Body of pancreas (tissue), 4 donors: ENCODE measurements around the gene CREB5. TPM values are rescaled to one million over a fixed set of nuclear protein-coding genes. Genes with fewer than 3 reads are reported as not detected.

Experiments
- ATAC-seq: fragments of 150-250 bp; one replicate; pipeline ENCODE4 v1.9.1; 2016
- DNase-seq, 4 donors: peaks; one replicate each; pipeline ENCODE4 v3.0.0-alpha.2; 2019
- H3K27ac ChIP-seq, 4 donors: fragments of 200-600 bp; sonication (generic); 1 replicate in 3 of 4; 2 replicates in 1 of 4; pipeline versions ENCODE4 v1.5.1 to v1.6.1; 2016 to 2019; ENCODE audit warnings: mild to moderate bottlenecking in 1 of 4, mixed read lengths in 1 of 4, moderate library complexity in 1 of 4
- H3K27me3 ChIP-seq, 2 donors: fragments of 200-600 bp; sonication (generic); one replicate each; pipeline ENCODE4 v1.6.0; 2016; ENCODE audit warnings: mild to moderate bottlenecking in 1 of 2
- H3K36me3 ChIP-seq, 2 donors: fragments of 200-600 bp; sonication (generic); replicated peaks in 1 of 2; 2 replicates each; pipeline ENCODE4 v1.5.1; 2016; ENCODE audit warnings: low read depth in 2 of 2; ENCODE audit not compliant: insufficient read depth in 1 of 2
- H3K4me1 ChIP-seq: fragments of 200-600 bp; sonication (generic); one replicate; pipeline ENCODE4 v1.6.0; 2016
- H3K4me3 ChIP-seq, 2 donors: fragments of 200-600 bp; sonication (generic); 1 replicate in 1 of 2; 2 replicates in 1 of 2; pipeline ENCODE4 v1.5.1; 2016 to 2019
- H3K9me3 ChIP-seq, 3 donors: fragments of 200-600 bp; sonication (generic); 1 replicate in 2 of 3; 2 replicates in 1 of 3; pipeline ENCODE4 v1.5.1; 2016
- POLR2A ChIP-seq, 3 donors: fragments of 450-650 bp; IDR thresholded peaks; one replicate each; pipeline ENCODE4 v1.6.1; 2016; ENCODE audit warnings: antibody characterized with exemption in 3 of 3, mild to moderate bottlenecking in 2 of 3
- WGBS, 2 donors: methylation state at CpG; one replicate each; pipeline ENCODE4 v1.1.5; 2017; 5-methylcytosine and 5-hydroxymethylcytosine counted together
- intact Hi-C: fragments of 100-400 bp; cut with DNase I; formaldehyde crosslinking; loops from one replicate; pipeline ENCODE4 v1.15.1; 2023
- total RNA-seq, 2 donors: library from RNA; depleted of rRNA; stranded (reverse); fragments of >200 nt; gene quantifications; one replicate each; pipeline ENCODE4 v1.1.0, GENCODE V29; 2016
- TF ChIP-seq, protein P1 (sequence below), 7 experiments: fragments of 450-650 bp in 4 of 7; fragments of 200-600 bp in 3 of 7; sonication (generic) in 3 of 7; IDR thresholded peaks; one replicate each; pipeline ENCODE4 v1.5.1; 2016 to 2019; ENCODE audit warnings: antibody characterized with exemption in 7 of 7

CREB5 gene
- total RNA-seq, 2 donors from 2014 or later, result 10.4 to 25.7 TPM

DNA sequence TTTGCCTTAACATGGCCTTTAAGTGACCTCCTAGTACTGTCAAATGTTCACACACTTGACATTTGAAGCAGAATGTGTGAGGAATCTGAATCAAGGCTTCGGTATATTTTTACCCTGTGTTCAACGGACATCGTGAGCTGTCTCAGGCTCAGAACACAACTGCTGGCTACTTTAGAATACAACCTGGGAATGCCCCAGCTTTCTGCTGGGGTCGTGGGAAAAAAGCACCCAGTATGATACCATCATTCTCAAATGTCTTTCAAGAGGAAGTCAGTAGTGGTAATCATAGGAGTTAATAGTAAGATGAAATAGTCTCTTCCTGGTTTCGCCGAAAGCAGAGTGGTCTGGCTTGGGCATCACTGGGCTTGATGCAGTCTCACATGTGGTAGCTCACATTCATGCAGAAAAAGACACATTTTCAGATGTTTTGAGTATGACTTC, 67.2 kb downstream of the CREB5 start:
- intact Hi-C loops, result no loop called here
- WGBS, 2 donors, result 84 to 87% methylated on average over 6 of the region's 6 CpGs
- ATAC-seq, result no peak
- H3K9me3 ChIP-seq, result no peaks in the 10 kb centered on the region
- H3K27ac ChIP-seq, result no peak overlapping the region
- H3K4me1 ChIP-seq, result no peaks in the 10 kb centered on the region
- TF ChIP-seq, protein P1, sequence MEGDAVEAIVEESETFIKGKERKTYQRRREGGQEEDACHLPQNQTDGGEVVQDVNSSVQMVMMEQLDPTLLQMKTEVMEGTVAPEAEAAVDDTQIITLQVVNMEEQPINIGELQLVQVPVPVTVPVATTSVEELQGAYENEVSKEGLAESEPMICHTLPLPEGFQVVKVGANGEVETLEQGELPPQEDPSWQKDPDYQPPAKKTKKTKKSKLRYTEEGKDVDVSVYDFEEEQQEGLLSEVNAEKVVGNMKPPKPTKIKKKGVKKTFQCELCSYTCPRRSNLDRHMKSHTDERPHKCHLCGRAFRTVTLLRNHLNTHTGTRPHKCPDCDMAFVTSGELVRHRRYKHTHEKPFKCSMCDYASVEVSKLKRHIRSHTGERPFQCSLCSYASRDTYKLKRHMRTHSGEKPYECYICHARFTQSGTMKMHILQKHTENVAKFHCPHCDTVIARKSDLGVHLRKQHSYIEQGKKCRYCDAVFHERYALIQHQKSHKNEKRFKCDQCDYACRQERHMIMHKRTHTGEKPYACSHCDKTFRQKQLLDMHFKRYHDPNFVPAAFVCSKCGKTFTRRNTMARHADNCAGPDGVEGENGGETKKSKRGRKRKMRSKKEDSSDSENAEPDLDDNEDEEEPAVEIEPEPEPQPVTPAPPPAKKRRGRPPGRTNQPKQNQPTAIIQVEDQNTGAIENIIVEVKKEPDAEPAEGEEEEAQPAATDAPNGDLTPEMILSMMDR (IDR thresholded peaks at IDR 0.05), result no peak
- no peak for TF ChIP-seq POLR2A (IDR thresholded peaks at IDR 0.05)
- no peak for DNase-seq
- H3K27me3 ChIP-seq, result no peaks in the 10 kb centered on the region
- no peak overlapping the region for H3K4me3 ChIP-seq
- no peaks in the 10 kb centered on the region for H3K36me3 ChIP-seq

DNA sequence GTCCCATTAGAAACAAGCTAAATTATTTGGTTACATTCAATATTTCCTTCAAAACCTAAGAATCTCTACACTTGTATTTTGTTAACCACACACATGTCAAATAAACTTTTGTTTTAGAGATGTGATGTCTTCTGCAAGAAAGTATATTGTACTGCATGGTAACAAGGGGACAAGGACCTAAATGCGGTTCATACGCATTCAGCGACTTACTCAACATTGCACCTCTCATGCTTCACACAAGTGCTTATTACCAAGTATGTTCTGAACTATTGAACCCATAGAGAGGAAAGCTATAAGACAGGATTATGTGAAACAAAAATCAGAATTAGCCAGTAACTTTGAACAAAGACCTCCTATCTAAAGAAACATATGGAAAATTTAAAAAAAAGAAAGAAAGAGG, 68.3 kb downstream of the CREB5 start:
- 97 to 98% methylated on average over 3 of the region's 3 CpGs for WGBS, 2 donors
- no peaks in the 10 kb centered on the region for H3K27me3 ChIP-seq
- H3K27ac ChIP-seq, result no peak overlapping the region
- no peaks in the 10 kb centered on the region for H3K36me3 ChIP-seq
- TF ChIP-seq, protein P1 (IDR thresholded peaks at IDR 0.05), result no peak
- no peak for TF ChIP-seq POLR2A (IDR thresholded peaks at IDR 0.05)
- no peak for ATAC-seq
- DNase-seq, result no peak
- no peaks in the 10 kb centered on the region for H3K9me3 ChIP-seq
- intact Hi-C loops, result no loop called here
- H3K4me3 ChIP-seq, result no peak overlapping the region
- no peaks in the 10 kb centered on the region for H3K4me1 ChIP-seq

DNA sequence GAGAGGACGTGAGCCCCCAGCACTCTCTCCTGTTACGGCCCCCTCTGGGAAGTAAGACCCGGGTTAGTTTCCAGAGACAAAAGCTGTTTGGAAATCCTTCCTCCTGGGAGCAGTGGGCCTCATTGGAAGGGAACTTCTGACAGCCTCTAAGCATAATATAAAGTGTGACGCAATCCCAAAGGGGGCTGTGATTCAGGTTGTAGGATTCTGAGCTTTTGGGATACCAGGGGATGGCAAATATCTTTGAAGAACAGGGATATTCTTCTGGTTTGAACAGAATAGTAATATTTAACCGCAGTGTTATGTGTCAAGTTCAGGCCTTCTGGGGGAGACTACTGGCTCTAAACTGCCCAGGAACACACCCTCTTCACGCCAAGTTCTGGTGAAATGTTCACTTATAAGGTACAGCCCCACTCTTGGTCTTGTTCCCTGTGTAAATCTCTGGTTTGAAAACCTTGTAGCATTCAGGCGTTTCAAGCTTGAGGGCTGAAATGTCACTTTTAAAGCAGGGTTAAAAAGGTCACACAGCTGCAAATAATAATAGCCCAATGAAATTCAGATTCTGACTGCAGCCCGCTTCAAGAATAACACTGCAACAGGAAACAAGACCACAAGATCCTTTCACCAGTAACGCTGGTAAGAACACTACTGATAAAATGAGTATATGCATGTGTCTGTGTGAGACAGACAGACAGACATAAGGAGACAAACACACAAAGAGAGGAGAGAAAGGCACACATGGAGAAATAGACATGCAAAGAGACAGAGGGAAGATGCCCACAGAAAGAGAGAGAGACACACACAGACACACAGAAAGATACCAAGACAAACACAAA, 69.0 kb downstream of the CREB5 start:
- no peak for DNase-seq
- Histone ChIP-seq H3K9me3 (no peaks in the 10 kb centered on the region), H3K4me1 (no peaks in the 10 kb centered on the region), H3K36me3 (no peaks in the 10 kb centered on the region), H3K27me3 (no peaks in the 10 kb centered on the region), H3K27ac (no peak overlapping the region), H3K4me3 (no peak overlapping the region)
- intact Hi-C loops, result no loop called here
- TF ChIP-seq, protein P1 (IDR thresholded peaks at IDR 0.05), result no peak
- no peak for TF ChIP-seq POLR2A (IDR thresholded peaks at IDR 0.05)
- no peak for ATAC-seq
- 67 to 78% methylated on average over 9 of the region's 9 CpGs for WGBS, 2 donors

DNA sequence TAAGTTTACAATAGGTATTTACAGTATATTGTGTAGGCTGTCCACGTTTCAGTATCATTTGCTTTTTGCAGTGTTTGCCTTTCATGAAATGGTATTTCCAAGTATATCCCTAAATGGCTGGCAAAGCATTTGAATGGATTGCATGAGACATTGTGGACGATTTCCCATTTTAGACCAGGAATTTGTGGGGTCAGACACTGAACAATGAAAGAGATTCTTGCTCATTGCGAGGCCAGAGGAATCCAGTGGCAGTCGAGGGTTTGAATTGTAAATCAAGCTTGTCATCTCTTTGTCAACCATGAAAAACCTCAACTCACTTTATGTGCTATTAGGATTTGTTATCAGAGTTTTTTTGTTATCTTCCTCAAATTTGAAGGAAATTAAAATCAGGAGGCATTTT, 70.8 kb downstream of the CREB5 start:
- Histone ChIP-seq H3K4me3 (no peak overlapping the region), H3K27me3 (no peaks in the 10 kb centered on the region), H3K27ac (no peak overlapping the region), H3K9me3 (no peaks in the 10 kb centered on the region), H3K4me1 (peaks cover under 1% of the 10 kb centered on the region), H3K36me3 (no peaks in the 10 kb centered on the region)
- no peak for ATAC-seq
- 48% methylated on average over 4 of the region's 4 CpGs for WGBS, 2 donors
- intact Hi-C loops, result no loop called here
- no peak for DNase-seq
- no peak for TF ChIP-seq POLR2A (IDR thresholded peaks at IDR 0.05)
- TF ChIP-seq, protein P1 (IDR thresholded peaks at IDR 0.05), result no peak
